Trophoblast cell (in vitro differentiated cells and primary cell): ENCODE results near the gene TMA7.

Experiments used
- DNase-seq, 2 donors: peaks; one replicate each; pipeline ENCODE4 v3.0.0-alpha.2; 2016
- H2AFZ ChIP-seq: 2 replicates; pipeline ENCODE4 v1.6.1; 2013; ENCODE audit warnings: low read length, moderate library complexity, mild to moderate bottlenecking; ENCODE audit not compliant: insufficient read depth, poor library complexity
- H2AK5ac ChIP-seq: 2 replicates; pipeline ENCODE4 v1.6.1; 2013; ENCODE audit warnings: mild to moderate bottlenecking, low read length
- H2BK120ac ChIP-seq: 2 replicates; pipeline ENCODE4 v1.6.1; 2013; ENCODE audit warnings: low read length, mild to moderate bottlenecking, moderate library complexity; ENCODE audit not compliant: insufficient read depth, poor library complexity
- H2BK12ac ChIP-seq: 2 replicates; pipeline ENCODE4 v1.6.1; 2013; ENCODE audit warnings: mild to moderate bottlenecking, low read length, moderate library complexity
- H2BK5ac ChIP-seq: 2 replicates; pipeline ENCODE4 v1.6.1; 2013; ENCODE audit warnings: low read length, low read depth, moderate library complexity, mild to moderate bottlenecking; ENCODE audit not compliant: poor library complexity
- H3K14ac ChIP-seq: 2 replicates; pipeline ENCODE4 v1.6.1; 2013; ENCODE audit warnings: mild to moderate bottlenecking, low read length
- H3K18ac ChIP-seq: 2 replicates; pipeline ENCODE4 v1.6.1; 2013; ENCODE audit warnings: mild to moderate bottlenecking, low read length
- H3K23ac ChIP-seq: 2 replicates; pipeline ENCODE4 v1.6.1; 2013; ENCODE audit warnings: low read length
- H3K27ac ChIP-seq: 2 replicates; pipeline ENCODE4 v1.5.1; 2013; ENCODE audit warnings: low read depth, mild to moderate bottlenecking, inconsistent platforms, low read length, moderate library complexity
- H3K27me3 ChIP-seq: 2 replicates; pipeline ENCODE4 v1.6.1; 2013; ENCODE audit warnings: inconsistent platforms, mild to moderate bottlenecking, low read length, moderate library complexity; ENCODE audit not compliant: insufficient read depth
- H3K36me3 ChIP-seq, 2 experiments: 1 replicate in 1 of 2; 2 replicates in 1 of 2; pipeline ENCODE4 v1.6.1; 2013; ENCODE audit warnings: low read length in 2 of 2, mild to moderate bottlenecking in 2 of 2, moderate library complexity in 1 of 2; ENCODE audit not compliant: insufficient read depth in 2 of 2, control insufficient read depth in 1 of 2
- H3K4ac ChIP-seq: 2 replicates; pipeline ENCODE4 v1.6.1; 2013; ENCODE audit warnings: low read depth, mild to moderate bottlenecking, low read length, moderate library complexity
- H3K4me1 ChIP-seq, 2 experiments: 1 replicate in 1 of 2; 2 replicates in 1 of 2; pipeline ENCODE4 v1.6.1; 2013; ENCODE audit warnings: low read length in 2 of 2, mild to moderate bottlenecking in 2 of 2, moderate library complexity in 1 of 2; ENCODE audit not compliant: insufficient read depth in 2 of 2, control insufficient read depth in 1 of 2
- H3K4me2 ChIP-seq: 2 replicates; pipeline ENCODE4 v1.6.1; 2013; ENCODE audit warnings: inconsistent platforms, mild to moderate bottlenecking, low read length, moderate library complexity
- H3K4me3 ChIP-seq: 2 replicates; pipeline ENCODE4 v1.5.1; 2013; ENCODE audit warnings: mild to moderate bottlenecking, low read depth, low read length, inconsistent platforms
- H3K79me1 ChIP-seq: one replicate; pipeline ENCODE4 v1.6.1; 2013; ENCODE audit warnings: low read length
- H3K79me2 ChIP-seq: 2 replicates; pipeline ENCODE4 v1.6.1; 2013; ENCODE audit warnings: low read length, mild to moderate bottlenecking; ENCODE audit not compliant: control insufficient read depth, insufficient read depth, poor library complexity
- H3K9ac ChIP-seq: 2 replicates; pipeline ENCODE4 v1.6.1; 2013; ENCODE audit warnings: mild to moderate bottlenecking, low read length
- H3K9me3 ChIP-seq: 2 replicates; pipeline ENCODE4 v1.6.1; 2013; ENCODE audit warnings: low read depth, mild to moderate bottlenecking, control low read depth, inconsistent platforms, low read length; ENCODE audit not compliant: insufficient read depth
- H4K12ac ChIP-seq: 2 replicates; pipeline ENCODE4 v1.6.1; 2013; ENCODE audit warnings: low read depth, mild to moderate bottlenecking, low read length, moderate library complexity
- H4K8ac ChIP-seq: 2 replicates; pipeline ENCODE4 v1.6.1; 2013; ENCODE audit warnings: low read depth, mild to moderate bottlenecking, low read length, moderate library complexity
- H4K91ac ChIP-seq: one replicate; pipeline ENCODE4 v1.6.1; 2013; ENCODE audit warnings: low read depth, mild to moderate bottlenecking, low read length, moderate library complexity
- WGBS: extraction: QIAGEN DNeasy Blood & Tissue Kit; methylation state at CpG from one replicate; pipeline ENCODE4 v1.1.7; 2013; ENCODE audit warnings: missing lambda C conversion rate; ENCODE audit not compliant: insufficient read length, insufficient coverage; ENCODE audit errors: extremely low coverage; 5-methylcytosine and 5-hydroxymethylcytosine counted together

Gene TMA7

DNA sequence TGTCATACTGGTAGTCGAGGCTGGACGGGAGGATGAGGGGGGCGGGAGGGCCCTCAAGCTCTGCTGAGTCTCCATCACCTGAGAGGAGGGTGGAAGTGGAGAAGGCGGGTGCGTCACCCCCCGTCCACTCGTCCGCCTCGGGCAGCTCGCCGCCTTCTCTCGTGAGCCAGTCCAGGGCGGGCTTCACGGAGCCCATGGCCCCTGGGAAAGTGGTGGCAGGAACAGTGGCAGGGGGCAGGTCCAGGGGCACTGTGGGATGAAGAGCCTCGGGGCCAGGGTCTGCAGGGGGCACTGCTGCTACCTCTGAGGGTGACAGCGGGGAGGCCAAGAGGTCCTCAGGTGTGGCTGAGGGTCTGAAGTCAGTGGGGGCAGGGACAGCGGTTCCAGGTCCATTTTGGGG is 20.5 kb upstream of the TMA7 start:
- no CpG with 5 or more reads among the region's 17 CpGs for WGBS
- H3K14ac ChIP-seq = no peak overlapping the region
- DNase-seq = no peak

DNA sequence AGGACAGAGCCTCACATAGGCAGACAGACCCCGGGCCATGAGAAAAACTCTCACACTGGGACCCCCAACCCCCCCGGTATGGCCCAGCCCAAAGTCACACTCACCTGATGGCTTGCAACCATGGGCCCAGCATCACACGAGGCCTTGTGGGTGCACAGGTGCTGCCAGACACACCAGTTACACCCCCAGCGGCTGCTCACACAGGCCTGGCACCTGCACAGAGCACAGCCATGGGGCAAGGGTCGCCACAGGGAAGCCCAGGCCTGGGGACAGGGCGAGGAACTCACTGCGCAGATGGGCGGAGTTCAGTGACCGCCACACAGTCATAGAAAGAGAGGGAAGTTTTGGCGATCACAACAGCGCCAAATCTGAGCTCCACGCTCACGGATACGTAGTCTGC is 19.5 kb upstream of the TMA7 start:
- no peak overlapping the region for H2AK5ac ChIP-seq
- no peak overlapping the region for H4K8ac ChIP-seq
- H2BK5ac ChIP-seq = no peak overlapping the region
- no peak overlapping the region for H3K18ac ChIP-seq
- no peak overlapping the region for H3K23ac ChIP-seq
- no peaks in the 10 kb centered on the region for H3K79me1 ChIP-seq
- no peak overlapping the region for H3K14ac ChIP-seq
- DNase-seq = no peak
- peaks cover 7% of the 10 kb centered on the region for H3K79me2 ChIP-seq
- no peak overlapping the region for H4K12ac ChIP-seq
- H3K4me2 ChIP-seq = no peak overlapping the region
- WGBS = no CpG with 5 or more reads among the region's 14 CpGs
- H3K4me1 ChIP-seq = peaks cover 5 to 9% of the 10 kb centered on the region in 2 experiments
- no peak overlapping the region for H2BK120ac ChIP-seq
- H3K9ac ChIP-seq = no peak overlapping the region
- H3K4me3 ChIP-seq = no peak overlapping the region
- peaks cover 2% of the 10 kb centered on the region for H3K9me3 ChIP-seq
- no peak overlapping the region for H2BK12ac ChIP-seq
- no peak overlapping the region for H3K27ac ChIP-seq
- H3K4ac ChIP-seq = no peak overlapping the region
- no peak overlapping the region for H4K91ac ChIP-seq
- peaks cover 80 to 88% of the 10 kb centered on the region in 2 experiments for H3K36me3 ChIP-seq
- H2AFZ ChIP-seq = no peak overlapping the region
- H3K27me3 ChIP-seq = no peaks in the 10 kb centered on the region

More for the DNA sequence above, 20.5 kb upstream of the TMA7 start:
- H4K91ac ChIP-seq = no peak overlapping the region
- no peak overlapping the region for H2BK12ac ChIP-seq
- H2AFZ ChIP-seq = no peak overlapping the region
- no peak overlapping the region for H3K4me2 ChIP-seq
- H3K27ac ChIP-seq = no peak overlapping the region
- H2AK5ac ChIP-seq = no peak overlapping the region
- H2BK120ac ChIP-seq = no peak overlapping the region
- peaks cover 89 to 94% of the 10 kb centered on the region in 2 experiments for H3K36me3 ChIP-seq
- H3K4ac ChIP-seq = no peak overlapping the region
- H3K27me3 ChIP-seq = no peaks in the 10 kb centered on the region
- no peaks in the 10 kb centered on the region for H3K4me1 ChIP-seq
- H3K79me2 ChIP-seq = no peaks in the 10 kb centered on the region
- no peaks in the 10 kb centered on the region for H3K79me1 ChIP-seq
- no peak overlapping the region for H4K12ac ChIP-seq
- no peak overlapping the region for H3K9ac ChIP-seq
- H2BK5ac ChIP-seq = no peak overlapping the region
- no peak overlapping the region for H4K8ac ChIP-seq
- H3K23ac ChIP-seq = no peak overlapping the region
- no peak overlapping the region for H3K4me3 ChIP-seq
- no peak overlapping the region for H3K18ac ChIP-seq
- peaks cover 2% of the 10 kb centered on the region for H3K9me3 ChIP-seq

GRCh38 chr3:48422272-48422671 is 17.8 kb upstream of the TMA7 start:
- Histone ChIP-seq H3K23ac (no peak overlapping the region), H3K4me2 (no peak overlapping the region), H3K79me1 (no peaks in the 10 kb centered on the region), H4K12ac (no peak overlapping the region), H3K18ac (no peak overlapping the region), H3K14ac (no peak overlapping the region), H2AFZ (no peak overlapping the region), H3K27me3 (no peaks in the 10 kb centered on the region), H3K9ac (no peak overlapping the region), H3K4ac (no peak overlapping the region), H3K36me3 (peaks cover 67 to 75% of the 10 kb centered on the region in 2 experiments), H4K8ac (no peak overlapping the region), H2BK120ac (no peak overlapping the region), H3K4me3 (no peak overlapping the region), H2BK12ac (no peak overlapping the region), H3K4me1 (peaks cover 13 to 15% of the 10 kb centered on the region in 2 experiments), H4K91ac (no peak overlapping the region), H3K9me3 (peaks cover 2% of the 10 kb centered on the region), H3K27ac (no peak overlapping the region), H2BK5ac (no peak overlapping the region), H3K79me2 (peaks cover 8% of the 10 kb centered on the region), H2AK5ac (no peak overlapping the region)
- DNase-seq = no peak
- WGBS = no CpG with 5 or more reads among the region's 3 CpGs

- no peak overlapping the region for H4K12ac ChIP-seq
- no peak overlapping the region for H3K9ac ChIP-seq
- no peak overlapping the region for H2BK12ac ChIP-seq
- H4K8ac ChIP-seq = no peak overlapping the region
- H3K79me1 ChIP-seq = no peaks in the 10 kb centered on the region
- no peak overlapping the region for H3K4ac ChIP-seq
- H4K91ac ChIP-seq = no peak overlapping the region
- no peak overlapping the region for H3K4me3 ChIP-seq
- peaks cover 16 to 18% of the 10 kb centered on the region in 2 experiments for H3K4me1 ChIP-seq
- no peak overlapping the region for H2BK120ac ChIP-seq
- no peak for DNase-seq
- H2AFZ ChIP-seq = no peak overlapping the region
- peaks cover 12% of the 10 kb centered on the region for H3K79me2 ChIP-seq
- no peak overlapping the region for H2AK5ac ChIP-seq
- no peak overlapping the region for H3K14ac ChIP-seq
- H3K4me2 ChIP-seq = no peak overlapping the region
- H3K27me3 ChIP-seq = no peaks in the 10 kb centered on the region
- peaks cover 2% of the 10 kb centered on the region for H3K9me3 ChIP-seq
- no CpG with 5 or more reads among the region's 8 CpGs for WGBS
- H3K27ac ChIP-seq = no peak overlapping the region
- H3K23ac ChIP-seq = no peak overlapping the region
- peaks cover 63 to 71% of the 10 kb centered on the region in 2 experiments for H3K36me3 ChIP-seq
- H2BK5ac ChIP-seq = no peak overlapping the region
- H3K18ac ChIP-seq = no peak overlapping the region
Observed at GRCh38 chr3:48422681-48423080, 17.4 kb upstream of the TMA7 start.
